Suprapubic skin (tissue), 3 donors: ENCODE results near the gene SCN2B.

Experiments used
- CTCF ChIP-seq, 2 donors: fragments of 200-600 bp in 1 of 2; fragments of 450-650 bp in 1 of 2; sonication (generic) in 1 of 2; IDR thresholded peaks; one replicate each; pipeline ENCODE4 v1.5.1; 2016 to 2019; ENCODE audit warnings: antibody characterized with exemption in 2 of 2, mild to moderate bottlenecking in 1 of 2, moderate library complexity in 1 of 2
- POLR2AphosphoS5 ChIP-seq, 3 donors: sonication (generic); formaldehyde crosslinking; IDR thresholded peaks; one replicate each; pipeline ENCODE4 v1.6.1; 2017; ENCODE audit warnings: antibody characterized with exemption in 3 of 3

GRCh38 chr11:118114266-118114665 lies 62.2 kb downstream of the SCN2B start:
- TF ChIP-seq POLR2AphosphoS5 (IDR thresholded peaks at IDR 0.05) = no peak
- no peak for TF ChIP-seq CTCF (IDR thresholded peaks at IDR 0.05)
